Nephron (organoid): ENCODE results near the gene PLD6.

Source experiments
- H3K27ac Mint-ChIP-seq, 3 experiments: 2 replicates each; pipeline ENCODE4 v1.8.0; 2020; ENCODE audit warnings: mixed read lengths in 3 of 3, mild to moderate bottlenecking in 2 of 3, moderate library complexity in 1 of 3
- H3K27me3 Mint-ChIP-seq: 2 replicates; pipeline ENCODE4 v1.8.0; 2021; ENCODE audit warnings: low read depth, mild to moderate bottlenecking, moderate library complexity, mixed read lengths
- H3K36me3 Mint-ChIP-seq: 2 replicates; pipeline ENCODE4 v1.8.0; 2020; ENCODE audit warnings: low read depth, mixed read lengths
- H3K4me1 Mint-ChIP-seq: 2 replicates; pipeline ENCODE4 v1.8.0; 2020; ENCODE audit warnings: mixed read lengths
- H3K4me3 Mint-ChIP-seq, 3 experiments: 2 replicates each; pipeline ENCODE4 v1.8.0; 2020; ENCODE audit warnings: mild to moderate bottlenecking in 3 of 3, mixed read lengths in 3 of 3, moderate library complexity in 2 of 3
- H3K9me3 Mint-ChIP-seq: 2 replicates; pipeline ENCODE4 v1.8.0; 2020; ENCODE audit warnings: mixed read lengths
- TF ChIP-seq, protein P1 (sequence below), 3 experiments: fragments of 200-600 bp; sonication (generic); IDR thresholded peaks; one replicate each; pipeline ENCODE4 v1.5.0; 2021; ENCODE audit warnings: antibody characterized with exemption in 3 of 3; ENCODE audit not compliant: unreplicated experiment in 3 of 3

Gene PLD6

DNA sequence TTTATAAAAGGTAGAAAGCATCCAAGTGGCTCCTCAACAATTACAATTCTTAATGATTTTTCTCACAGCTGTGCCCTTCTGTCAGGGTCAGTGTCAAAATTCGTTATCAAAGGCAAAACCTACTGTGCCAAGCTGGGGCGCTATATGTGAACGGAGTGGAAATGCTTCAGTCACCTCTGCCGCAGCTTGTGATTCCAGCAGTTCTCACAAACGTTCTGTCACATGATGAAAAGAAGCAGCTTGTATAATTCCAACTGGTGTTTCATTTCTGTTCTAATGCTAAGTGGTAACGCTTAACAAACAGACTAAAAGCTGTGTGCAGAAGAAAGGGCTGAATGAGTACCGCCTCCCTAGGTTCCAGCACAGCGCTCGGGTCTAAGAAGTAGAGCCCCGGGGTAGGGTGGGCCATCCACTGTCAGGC lies 14.2 kb downstream of the PLD6 start:
- Mint-ChIP-seq H3K4me3 (no peak overlapping the region), H3K9me3 (no peaks in the 10 kb centered on the region), H3K36me3 (peaks cover 7% of the 10 kb centered on the region), H3K27me3 (no peaks in the 10 kb centered on the region), H3K4me1 (peaks cover 8% of the 10 kb centered on the region), H3K27ac (peak overlapping the region in 2 of 3 experiments; percentile 37 to 70)
- TF ChIP-seq, protein P1, sequence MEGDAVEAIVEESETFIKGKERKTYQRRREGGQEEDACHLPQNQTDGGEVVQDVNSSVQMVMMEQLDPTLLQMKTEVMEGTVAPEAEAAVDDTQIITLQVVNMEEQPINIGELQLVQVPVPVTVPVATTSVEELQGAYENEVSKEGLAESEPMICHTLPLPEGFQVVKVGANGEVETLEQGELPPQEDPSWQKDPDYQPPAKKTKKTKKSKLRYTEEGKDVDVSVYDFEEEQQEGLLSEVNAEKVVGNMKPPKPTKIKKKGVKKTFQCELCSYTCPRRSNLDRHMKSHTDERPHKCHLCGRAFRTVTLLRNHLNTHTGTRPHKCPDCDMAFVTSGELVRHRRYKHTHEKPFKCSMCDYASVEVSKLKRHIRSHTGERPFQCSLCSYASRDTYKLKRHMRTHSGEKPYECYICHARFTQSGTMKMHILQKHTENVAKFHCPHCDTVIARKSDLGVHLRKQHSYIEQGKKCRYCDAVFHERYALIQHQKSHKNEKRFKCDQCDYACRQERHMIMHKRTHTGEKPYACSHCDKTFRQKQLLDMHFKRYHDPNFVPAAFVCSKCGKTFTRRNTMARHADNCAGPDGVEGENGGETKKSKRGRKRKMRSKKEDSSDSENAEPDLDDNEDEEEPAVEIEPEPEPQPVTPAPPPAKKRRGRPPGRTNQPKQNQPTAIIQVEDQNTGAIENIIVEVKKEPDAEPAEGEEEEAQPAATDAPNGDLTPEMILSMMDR (IDR thresholded peaks at IDR 0.05; ENCODE audit: unreplicated experiment in 3 of 3), result no peak

- Mint-ChIP-seq H3K4me3 (no peak overlapping the region), H3K27me3 (no peaks in the 10 kb centered on the region), H3K9me3 (no peaks in the 10 kb centered on the region), H3K27ac (peak overlapping the region; percentile 49 to 74 (median 72)), H3K4me1 (peaks cover 7% of the 10 kb centered on the region), H3K36me3 (peaks cover 8% of the 10 kb centered on the region)
- TF ChIP-seq, protein P1 (IDR thresholded peaks at IDR 0.05; ENCODE audit: unreplicated experiment in 3 of 3), result no peak
These were observed 14.8 kb downstream of the PLD6 start for GRCh38 chr17:17191346-17191792.

- Mint-ChIP-seq H3K4me3 (no peak overlapping the region), H3K27me3 (no peaks in the 10 kb centered on the region), H3K4me1 (peaks cover 14% of the 10 kb centered on the region), H3K27ac (no peak overlapping the region), H3K9me3 (no peaks in the 10 kb centered on the region), H3K36me3 (peaks cover 18% of the 10 kb centered on the region)
- TF ChIP-seq, protein P1 (IDR thresholded peaks at IDR 0.05; ENCODE audit: unreplicated experiment in 3 of 3), result no peak
These were observed 15.9 kb downstream of the PLD6 start for GRCh38 chr17:17190188-17190587.

- H3K27me3 Mint-ChIP-seq, result no peaks in the 10 kb centered on the region
These were observed 16.6 kb downstream of the PLD6 start for GRCh38 chr17:17189559-17189958.

GRCh38 chr17:17188586-17188985 lies 17.5 kb downstream of the PLD6 start:
- no peak overlapping the region for H3K27ac Mint-ChIP-seq
- H3K4me3 Mint-ChIP-seq, result no peak overlapping the region
- H3K9me3 Mint-ChIP-seq, result no peaks in the 10 kb centered on the region
- peaks cover 19% of the 10 kb centered on the region for H3K4me1 Mint-ChIP-seq
- H3K27me3 Mint-ChIP-seq, result no peaks in the 10 kb centered on the region
- TF ChIP-seq, protein P1 (IDR thresholded peaks at IDR 0.05; ENCODE audit: unreplicated experiment in 3 of 3), result no peak
- peaks cover 25% of the 10 kb centered on the region for H3K36me3 Mint-ChIP-seq

More at GRCh38 chr17:17189559-17189958, 16.6 kb downstream of the PLD6 start:
- peaks cover 21% of the 10 kb centered on the region for H3K36me3 Mint-ChIP-seq
- TF ChIP-seq, protein P1 (IDR thresholded peaks at IDR 0.05; ENCODE audit: unreplicated experiment in 3 of 3), result no peak
- H3K9me3 Mint-ChIP-seq, result no peaks in the 10 kb centered on the region
- H3K4me3 Mint-ChIP-seq, result no peak overlapping the region
- H3K27ac Mint-ChIP-seq, result no peak overlapping the region
- peaks cover 14% of the 10 kb centered on the region for H3K4me1 Mint-ChIP-seq
